GM12865 (cell line): Measurements from ENCODE around the gene ARRB1.
"Not testable (repeated sequence)": the region's sequence is repeated elsewhere in the genome, so short reads cannot be mapped to it uniquely, and the experiment has no call there.

ENCODE experiments used
- DNase-seq: peaks from one replicate; pipeline ENCODE4 v3.0.0; 2010; ENCODE audit warnings: low read depth
- H3K4me3 ChIP-seq: 2 replicates; pipeline ENCODE4 v1.5.1; 2011; ENCODE audit warnings: mild to moderate bottlenecking, low read depth, low read length, control low read depth
- CTCF ChIP-seq: IDR thresholded peaks from 2 replicates; pipeline ENCODE4 v1.5.1; 2011; ENCODE audit warnings: low read length, control low read depth, low read depth, inconsistent platforms; ENCODE audit not compliant: insufficient read depth; ENCODE audit errors: missing control alignments

Gene ARRB1

GRCh38 chr11:75371949-75372876 lies 20.8 kb upstream of the ARRB1 start:
- H3K4me3 ChIP-seq = no peak overlapping the region
- no peak for TF ChIP-seq CTCF
- DNase-seq = no peak

- H3K4me3 ChIP-seq = no peak overlapping the region
These were observed 18.2 kb upstream of the ARRB1 start for GRCh38 chr11:75369560-75370255.

GRCh38 chr11:75366826-75367225 lies 15.4 kb upstream of the ARRB1 start:
- not testable (repeated sequence) for DNase-seq, H3K4me3 ChIP-seq

More at GRCh38 chr11:75369560-75370255, 18.2 kb upstream of the ARRB1 start:
- no peak for TF ChIP-seq CTCF
- DNase-seq = no peak

GRCh38 chr11:75365711-75366181 lies 14.3 kb upstream of the ARRB1 start:
- no peak for TF ChIP-seq CTCF
- H3K4me3 ChIP-seq = no peak overlapping the region
- no peak for DNase-seq

- DNase-seq, H3K4me3 ChIP-seq: not testable (repeated sequence)
These were observed 10.8 kb upstream of the ARRB1 start for GRCh38 chr11:75362285-75362684.

GRCh38 chr11:75356613-75357012 lies 5.2 kb upstream of the ARRB1 start:
- TF ChIP-seq CTCF = no peak
- no peak for DNase-seq
- H3K4me3 ChIP-seq = no peak overlapping the region

- no peak for TF ChIP-seq CTCF
- no peak for DNase-seq
- no peak overlapping the region for H3K4me3 ChIP-seq
These were observed 3.6 kb upstream of the ARRB1 start for GRCh38 chr11:75355051-75355450.
